ENCODE results near the gene ATP2B2.

GRCh38 chr3:10531031-10531430, 25.6 kb upstream of the ATP2B2 start:
- TF ChIP-seq CTCF (IDR thresholded peaks at IDR 0.05; ENCODE audit: low read depth, low read length) (no peak), POLR2A (IDR thresholded peaks at IDR 0.05; ENCODE audit: extremely low read depth, insufficient read length) (no peak), MAX (IDR thresholded peaks at IDR 0.05; ENCODE audit: low read depth, low read length) (no peak), MYC (IDR thresholded peaks at IDR 0.05; ENCODE audit: low read depth, low read length) (no peak)
